ENCODE results near the gene UGT1A7. TPM values are rescaled to one million over a fixed set of nuclear protein-coding genes. Genes with fewer than 3 reads are reported as not detected.

UGT1A7 gene
- total RNA-seq, 6 donors from 2014 or later: not detected

- ATAC-seq (ENCODE audit: low FRiP score in 2 of 2) (peak; percentile 25 to 65), DNase-seq (no peak)
- WGBS, 2 donors: 87% methylated on average over 8 to 11 of the region's 11 CpGs
- Histone ChIP-seq H3K9me3 (no peaks in the 10 kb centered on the region), H3K27me3 (no peaks in the 10 kb centered on the region), H3K4me1 (no peaks in the 10 kb centered on the region), H3K27ac (no peak overlapping the region), H3K36me3 (no peaks in the 10 kb centered on the region), H3K4me3 (no peak overlapping the region)
- no peak for TF ChIP-seq POLR2AphosphoS5 (IDR thresholded peaks at IDR 0.05)
- TF ChIP-seq EP300 (IDR thresholded peaks at IDR 0.05): no peak
- no peak for TF ChIP-seq CTCF (IDR thresholded peaks at IDR 0.05)
- no peak for TF ChIP-seq POLR2A (IDR thresholded peaks at IDR 0.05)
These were observed 10.0 kb downstream of the UGT1A7 start for GRCh38 chr2:233691443-233692433.

DNA sequence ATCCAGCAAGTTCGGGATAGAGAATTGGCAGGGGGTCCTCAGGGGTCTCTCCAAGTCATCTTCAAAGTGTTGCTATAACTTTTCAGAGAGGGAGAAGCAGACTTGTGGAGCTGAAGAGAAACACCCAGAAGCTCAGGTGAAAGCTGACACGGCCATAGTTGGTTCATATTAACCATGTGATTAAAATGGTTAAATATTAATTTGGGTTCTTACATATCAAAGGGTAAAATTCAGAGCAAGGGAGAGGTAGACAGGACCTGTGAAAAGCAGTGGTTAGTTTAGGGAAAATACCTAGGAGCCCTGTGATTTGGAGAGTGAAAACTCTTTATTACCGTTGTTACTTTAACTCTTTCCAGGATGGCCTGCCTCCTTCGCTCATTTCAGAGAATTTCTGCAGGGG is 10.9 kb downstream of the UGT1A7 start, which contains the start of gene UGT1A6:
UGT1A6 (plus strand) TSS at position 243 of the 400 bp plus-strand sequence; CDS start at position 358, 115 bp downstream.
- WGBS, 2 donors: 80 to 83% methylated on average over 4 of the region's 4 CpGs
- Histone ChIP-seq H3K9me3 (no peaks in the 10 kb centered on the region), H3K27ac (no peak within 1 kb of the TSS), H3K27me3 (no peaks in the 10 kb centered on the region), H3K4me1 (no peaks in the 10 kb centered on the region), H3K4me3 (no peak within 1 kb of the TSS), H3K36me3 (no peaks in the 10 kb centered on the region)
- DNase-seq (no peak), ATAC-seq (ENCODE audit: low FRiP score in 2 of 2) (no peak)
- TF ChIP-seq POLR2A (IDR thresholded peaks at IDR 0.05) (no peak), POLR2AphosphoS5 (IDR thresholded peaks at IDR 0.05) (no peak), CTCF (IDR thresholded peaks at IDR 0.05) (no peak), EP300 (IDR thresholded peaks at IDR 0.05) (no peak)

DNA sequence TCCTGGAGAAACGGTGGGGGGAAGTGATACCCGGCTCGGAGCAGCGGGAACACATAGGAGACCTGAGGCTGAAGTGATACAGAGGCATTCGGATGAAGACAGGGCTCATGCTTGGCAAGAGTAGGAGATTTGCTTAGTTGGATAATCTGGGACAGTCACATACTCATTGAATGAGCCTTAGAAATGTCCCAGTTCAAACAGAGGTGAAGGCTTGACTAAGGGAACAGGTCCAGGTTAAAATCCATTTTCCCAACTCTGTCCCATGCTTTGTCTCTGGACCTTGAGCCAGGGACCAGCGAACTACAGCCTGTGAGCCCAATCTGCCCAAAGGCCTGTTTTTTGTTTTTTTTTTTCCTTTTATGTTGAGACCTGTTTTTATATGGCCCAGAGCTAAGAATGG is 12.3 kb downstream of the UGT1A7 start:
- TF ChIP-seq POLR2AphosphoS5 (IDR thresholded peaks at IDR 0.05) (no peak), CTCF (IDR thresholded peaks at IDR 0.05) (no peak), POLR2A (IDR thresholded peaks at IDR 0.05) (no peak), EP300 (IDR thresholded peaks at IDR 0.05) (no peak)
- H3K9me3 ChIP-seq: no peaks in the 10 kb centered on the region
- H3K4me1 ChIP-seq: no peaks in the 10 kb centered on the region
- no peaks in the 10 kb centered on the region for H3K27me3 ChIP-seq
- H3K4me3 ChIP-seq: no peak overlapping the region
- DNase-seq (no peak), ATAC-seq (ENCODE audit: low FRiP score in 2 of 2) (no peak)
- WGBS, 2 donors: 62 to 65% methylated on average over 6 of the region's 6 CpGs
- H3K36me3 ChIP-seq: no peaks in the 10 kb centered on the region
- no peak overlapping the region for H3K27ac ChIP-seq

DNA sequence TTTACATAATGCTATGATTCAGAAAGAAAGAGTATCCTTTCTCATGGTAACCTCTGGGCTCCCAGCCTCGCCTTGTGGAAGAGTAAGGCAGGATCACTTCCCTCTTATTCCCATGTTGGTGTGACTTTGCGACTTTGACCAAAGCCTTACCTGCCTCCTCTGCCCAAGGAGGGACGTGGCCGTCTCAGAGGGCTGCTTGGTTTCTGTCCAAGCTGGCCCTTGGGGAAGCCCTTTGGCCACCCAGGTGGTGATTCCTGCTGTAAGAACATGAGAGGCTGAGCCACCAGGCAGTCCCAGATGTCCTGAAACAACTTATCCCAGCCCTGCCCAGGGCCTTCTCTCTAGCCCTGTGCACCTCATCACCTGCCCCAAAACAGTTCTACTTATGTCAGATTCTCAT is 17.0 kb downstream of the UGT1A7 start:
- no peak for ATAC-seq (ENCODE audit: low FRiP score in 2 of 2)
- Histone ChIP-seq H3K27ac (no peak overlapping the region), H3K36me3 (no peaks in the 10 kb centered on the region), H3K4me3 (no peak overlapping the region), H3K4me1 (no peaks in the 10 kb centered on the region), H3K9me3 (no peaks in the 10 kb centered on the region), H3K27me3 (no peaks in the 10 kb centered on the region)
- TF ChIP-seq CTCF (IDR thresholded peaks at IDR 0.05): no peak
- no peak for TF ChIP-seq EP300 (IDR thresholded peaks at IDR 0.05)
- no peak for TF ChIP-seq POLR2A (IDR thresholded peaks at IDR 0.05)
- no peak for TF ChIP-seq POLR2AphosphoS5 (IDR thresholded peaks at IDR 0.05)
- DNase-seq: no peak
- 71 to 80% methylated on average over 4 of the region's 4 CpGs for WGBS, 2 donors
